ENCODE results near the gene ZNF652.

Gene ZNF652

GRCh38 chr17:49356320-49356719 lies 5.7 kb downstream of the ZNF652 start:
- no peak for DNase-seq

- no peak for DNase-seq
Observed at GRCh38 chr17:49353607-49354006, 8.4 kb downstream of the ZNF652 start.

- no peak for DNase-seq
Observed at GRCh38 chr17:49352587-49353154, 9.4 kb downstream of the ZNF652 start.

DNA sequence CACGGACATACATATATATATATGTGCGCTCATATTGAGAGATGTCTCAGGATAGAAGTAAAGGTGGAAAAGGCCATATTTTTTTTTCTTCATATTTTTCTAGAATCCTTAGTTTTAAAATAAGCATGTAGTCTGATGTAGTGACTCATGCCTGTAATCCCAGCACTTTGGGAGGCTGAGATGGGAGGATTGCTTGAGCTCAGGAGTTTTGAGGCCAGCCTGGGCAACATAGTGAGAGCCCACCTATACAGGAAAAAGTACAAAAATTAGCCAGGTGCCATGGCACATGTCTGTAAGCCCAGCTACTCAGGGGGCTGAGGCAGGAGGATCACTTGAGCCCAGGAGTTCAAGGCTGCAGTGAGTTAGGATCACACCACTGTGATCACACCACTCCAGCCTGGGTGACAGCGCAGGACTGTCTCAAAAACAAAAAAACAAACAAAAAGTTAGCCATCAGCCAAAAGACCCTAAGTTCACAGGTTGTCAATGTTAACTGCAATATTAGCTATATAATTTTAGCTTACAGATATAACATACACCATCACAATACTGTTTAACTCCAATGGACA lies 10.4 kb downstream of the ZNF652 start:
- no peak for DNase-seq

DNA sequence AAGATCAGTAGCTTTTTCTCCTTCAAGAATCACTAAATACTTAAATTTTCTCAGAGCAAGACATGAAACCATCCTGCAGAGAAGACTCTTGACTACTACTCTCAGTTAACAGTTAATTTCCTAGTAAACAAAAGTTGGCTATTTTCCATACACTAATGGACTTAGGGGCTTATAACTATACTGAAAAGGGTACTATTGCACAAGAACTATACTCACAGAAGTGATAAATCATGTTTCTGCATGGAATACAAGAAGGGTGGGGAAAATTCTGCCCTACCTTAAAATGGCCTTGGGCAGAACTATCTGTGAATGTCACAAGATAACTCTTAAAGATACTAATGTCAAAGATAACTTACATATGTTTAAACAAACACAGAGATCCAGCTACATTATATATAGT lies 12.5 kb downstream of the ZNF652 start:
- DNase-seq: no peak

GRCh38 chr17:49344914-49345313 lies 17.1 kb downstream of the ZNF652 start:
- no peak for DNase-seq

DNA sequence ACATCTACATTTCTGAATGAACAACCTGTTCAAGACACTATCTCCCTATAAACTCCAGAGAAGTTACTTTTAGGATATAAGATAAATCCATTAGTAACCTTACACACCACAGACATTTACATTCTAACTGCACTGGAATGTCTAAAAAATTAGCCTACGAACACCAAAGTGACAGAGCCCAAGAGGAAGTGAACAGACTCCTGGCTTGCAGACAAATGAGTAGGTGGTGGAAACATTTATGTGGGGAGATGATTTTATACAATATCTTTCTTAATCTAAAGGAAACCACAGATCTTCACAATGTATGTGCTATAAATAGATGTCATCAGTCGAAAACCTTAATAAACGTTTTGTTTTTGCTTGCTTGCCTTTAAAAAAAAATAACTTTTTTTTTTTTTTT lies 18.8 kb downstream of the ZNF652 start:
- DNase-seq: no peak

DNA sequence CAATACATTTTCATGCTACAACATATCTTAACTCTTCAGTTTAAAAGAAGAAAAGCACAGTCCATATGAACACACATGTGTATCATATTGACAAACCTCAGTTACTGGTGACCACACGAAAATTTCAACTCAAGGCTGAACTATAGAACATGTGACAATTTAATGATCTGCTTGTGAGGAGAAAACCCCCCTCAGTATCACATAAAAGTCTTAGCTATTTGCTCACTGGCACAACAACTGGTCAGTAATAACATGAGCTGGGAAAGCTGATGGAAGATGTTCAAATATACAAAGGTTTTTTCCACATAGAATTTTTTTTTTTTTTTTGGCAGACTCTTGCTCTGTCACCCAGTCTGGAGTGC lies 19.5 kb downstream of the ZNF652 start:
- no peak for DNase-seq

- no peak for DNase-seq
Observed at GRCh38 chr17:49341356-49341755, 20.7 kb downstream of the ZNF652 start.

- no peak for DNase-seq
Observed at GRCh38 chr17:49339354-49339753, 22.7 kb downstream of the ZNF652 start.

GRCh38 chr17:49338883-49339282 lies 23.2 kb downstream of the ZNF652 start:
- DNase-seq: no peak

- DNase-seq: no peak
Observed at GRCh38 chr17:49337884-49338283, 24.2 kb downstream of the ZNF652 start.

GRCh38 chr17:49334744-49335512 lies 27.1 kb downstream of the ZNF652 start:
- DNase-seq: no peak

- DNase-seq: no peak
Observed at GRCh38 chr17:49333804-49334203, 28.2 kb downstream of the ZNF652 start.

DNA sequence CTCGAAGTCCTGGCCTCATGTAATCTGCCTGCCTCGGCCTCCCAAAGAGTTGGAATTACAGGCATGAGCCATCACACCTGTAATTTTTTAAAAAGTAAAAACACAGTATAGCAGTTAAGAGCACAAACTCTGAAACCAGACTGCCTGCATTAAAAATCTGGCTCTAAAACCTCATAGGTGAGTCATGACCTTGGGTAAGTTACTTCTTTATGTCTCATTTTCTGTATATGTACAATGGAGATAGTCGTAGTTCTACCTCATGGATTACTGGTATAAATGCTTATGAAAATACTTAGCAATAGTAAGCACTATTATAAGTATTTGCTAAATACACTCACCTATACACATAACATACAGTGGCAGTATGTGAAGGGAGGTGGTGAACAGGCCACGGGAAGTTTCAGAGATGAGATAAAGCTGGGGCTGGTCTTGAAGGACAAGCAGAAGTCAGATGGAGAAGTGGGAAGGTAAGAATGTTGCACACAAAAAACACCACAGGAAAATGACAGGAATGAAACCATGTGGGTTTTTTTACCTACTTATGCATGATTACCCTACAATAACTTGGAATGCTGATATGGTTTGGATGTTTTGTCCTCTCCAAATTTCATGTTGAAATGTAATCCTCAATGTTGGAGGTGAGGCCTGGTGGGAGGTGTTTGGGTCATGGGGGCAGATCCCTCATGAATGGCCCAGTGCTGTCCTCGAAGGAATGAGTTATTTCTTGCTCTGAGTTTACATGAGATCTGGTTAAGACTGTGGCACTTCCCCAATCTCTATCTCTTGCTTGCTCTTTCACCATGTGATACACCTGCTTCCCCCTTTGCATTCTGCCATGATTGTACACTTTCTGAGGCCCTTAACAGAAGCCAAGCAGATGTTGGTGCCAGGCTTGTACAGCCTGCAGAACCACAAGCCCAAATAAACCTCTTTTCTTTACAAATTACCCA lies 33.9 kb downstream of the ZNF652 start:
- DNase-seq: no peak

DNA sequence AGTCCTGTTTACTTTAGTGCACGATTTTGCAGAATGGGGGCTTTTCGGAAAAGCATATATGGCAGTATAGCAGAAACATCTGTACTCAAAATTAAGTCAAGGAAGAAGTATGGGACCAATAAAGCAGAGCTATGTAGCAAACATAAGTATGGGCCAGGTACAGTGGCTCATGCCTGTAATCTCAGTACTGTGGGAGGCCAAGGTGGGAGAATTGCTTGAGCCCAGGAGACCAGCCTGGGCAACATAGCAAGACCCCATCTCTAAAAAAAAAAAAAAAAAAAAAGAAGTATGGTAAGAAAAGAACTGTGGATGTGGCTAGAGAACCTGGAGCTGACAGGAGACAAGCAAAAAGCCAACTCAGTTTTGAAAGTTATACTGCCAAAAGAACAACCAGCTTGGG lies 36.1 kb downstream of the ZNF652 start:
- DNase-seq: no peak

GRCh38 chr17:49318435-49318965 lies 43.5 kb downstream of the ZNF652 start:
- DNase-seq: no peak

GRCh38 chr17:49316889-49317675 lies 45.0 kb downstream of the ZNF652 start:
- DNase-seq: no peak

GRCh38 chr17:49316258-49316570 lies 45.8 kb downstream of the ZNF652 start:
- DNase-seq: no peak

GRCh38 chr17:49315551-49316257 lies 46.3 kb downstream of the ZNF652 start:
- no peak for DNase-seq

- no peak for DNase-seq
Observed at GRCh38 chr17:49312722-49313121, 49.3 kb downstream of the ZNF652 start.

DNA sequence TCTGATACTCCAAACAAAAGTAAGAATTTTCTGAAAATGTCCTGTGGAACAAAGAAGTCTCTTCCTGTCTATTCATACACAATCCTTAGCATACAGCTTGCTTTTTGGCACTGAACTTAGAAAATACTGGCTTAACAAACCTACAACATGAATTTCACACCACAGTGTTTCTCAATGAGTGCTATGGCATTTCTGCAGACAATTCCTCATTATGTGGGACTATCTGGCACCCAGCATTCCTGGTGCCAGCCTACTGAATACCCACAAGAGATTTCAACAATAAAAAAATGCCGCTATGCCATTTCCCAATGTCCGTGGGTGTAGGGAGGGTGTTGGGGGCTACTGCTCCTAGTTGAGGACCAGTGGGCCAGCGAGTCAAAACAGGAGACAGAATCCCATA lies 62.1 kb downstream of the ZNF652 start:
- no peak for DNase-seq
